NAMALWA (cell line): ENCODE data around the gene SGCA.

ENCODE experiments used
- DNase-seq: peaks from one replicate; pipeline ENCODE4 v3.0.0-alpha.2; 2015; ENCODE audit warnings: low spot score

The SGCA gene

GRCh38 chr17:50165867-50166517 is at the start of gene SGCA:
Gene SGCA, plus strand, starts transcription at chr17:50166005. Its CDS starts 36 bp downstream, at chr17:50166041.
- no peak for DNase-seq

- DNase-seq: no peak
These were observed 48.4 kb upstream of the SGCA start for GRCh38 chr17:50117202-50118051.

GRCh38 chr17:50118076-50118827 is 47.6 kb upstream of the SGCA start:
- no peak for DNase-seq

GRCh38 chr17:50118828-50119218 is 47.0 kb upstream of the SGCA start:
- DNase-seq: no peak

GRCh38 chr17:50120475-50121253 is 45.1 kb upstream of the SGCA start:
- DNase-seq: no peak

- no peak for DNase-seq
These were observed 42.9 kb upstream of the SGCA start for GRCh38 chr17:50122945-50123344.

GRCh38 chr17:50123649-50124349 is 42.0 kb upstream of the SGCA start:
- DNase-seq: no peak

GRCh38 chr17:50125420-50125997 is 40.3 kb upstream of the SGCA start:
- DNase-seq: no peak

- DNase-seq: no peak
These were observed 38.0 kb upstream of the SGCA start for GRCh38 chr17:50127697-50128361.

- no peak for DNase-seq
These were observed 37.1 kb upstream of the SGCA start for GRCh38 chr17:50128441-50129352.

GRCh38 chr17:50129353-50129727 is 36.5 kb upstream of the SGCA start:
- DNase-seq: no peak

- no peak for DNase-seq
These were observed 35.9 kb upstream of the SGCA start, which contains the start of gene SAMD14 for GRCh38 chr17:50129728-50130558. Gene SAMD14, minus strand, starts transcription at chr17:50130160. Its CDS starts 5,201 bp downstream, at chr17:50124959.

- no peak for DNase-seq
These were observed 35.1 kb upstream of the SGCA start for GRCh38 chr17:50130559-50131305.

- peak; percentile 27 for DNase-seq
These were observed 33.6 kb upstream of the SGCA start for GRCh38 chr17:50132104-50132794.

- DNase-seq: no peak
These were observed 32.6 kb upstream of the SGCA start for GRCh38 chr17:50133028-50133768.

- DNase-seq: no peak
These were observed 32.1 kb upstream of the SGCA start for GRCh38 chr17:50133769-50134099.
